Eye (tissue), 1 donor: Measurements from ENCODE around the gene CDC123.
"Not testable (repeated sequence)": the region's sequence is repeated elsewhere in the genome, so short reads cannot be mapped to it uniquely, and the experiment has no call there.

Experiments
- DNase-seq: peaks from one replicate; pipeline ENCODE4 v3.0.0-alpha.2; 2015

CDC123 gene, protein sequence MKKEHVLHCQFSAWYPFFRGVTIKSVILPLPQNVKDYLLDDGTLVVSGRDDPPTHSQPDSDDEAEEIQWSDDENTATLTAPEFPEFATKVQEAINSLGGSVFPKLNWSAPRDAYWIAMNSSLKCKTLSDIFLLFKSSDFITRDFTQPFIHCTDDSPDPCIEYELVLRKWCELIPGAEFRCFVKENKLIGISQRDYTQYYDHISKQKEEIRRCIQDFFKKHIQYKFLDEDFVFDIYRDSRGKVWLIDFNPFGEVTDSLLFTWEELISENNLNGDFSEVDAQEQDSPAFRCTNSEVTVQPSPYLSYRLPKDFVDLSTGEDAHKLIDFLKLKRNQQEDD

DNA sequence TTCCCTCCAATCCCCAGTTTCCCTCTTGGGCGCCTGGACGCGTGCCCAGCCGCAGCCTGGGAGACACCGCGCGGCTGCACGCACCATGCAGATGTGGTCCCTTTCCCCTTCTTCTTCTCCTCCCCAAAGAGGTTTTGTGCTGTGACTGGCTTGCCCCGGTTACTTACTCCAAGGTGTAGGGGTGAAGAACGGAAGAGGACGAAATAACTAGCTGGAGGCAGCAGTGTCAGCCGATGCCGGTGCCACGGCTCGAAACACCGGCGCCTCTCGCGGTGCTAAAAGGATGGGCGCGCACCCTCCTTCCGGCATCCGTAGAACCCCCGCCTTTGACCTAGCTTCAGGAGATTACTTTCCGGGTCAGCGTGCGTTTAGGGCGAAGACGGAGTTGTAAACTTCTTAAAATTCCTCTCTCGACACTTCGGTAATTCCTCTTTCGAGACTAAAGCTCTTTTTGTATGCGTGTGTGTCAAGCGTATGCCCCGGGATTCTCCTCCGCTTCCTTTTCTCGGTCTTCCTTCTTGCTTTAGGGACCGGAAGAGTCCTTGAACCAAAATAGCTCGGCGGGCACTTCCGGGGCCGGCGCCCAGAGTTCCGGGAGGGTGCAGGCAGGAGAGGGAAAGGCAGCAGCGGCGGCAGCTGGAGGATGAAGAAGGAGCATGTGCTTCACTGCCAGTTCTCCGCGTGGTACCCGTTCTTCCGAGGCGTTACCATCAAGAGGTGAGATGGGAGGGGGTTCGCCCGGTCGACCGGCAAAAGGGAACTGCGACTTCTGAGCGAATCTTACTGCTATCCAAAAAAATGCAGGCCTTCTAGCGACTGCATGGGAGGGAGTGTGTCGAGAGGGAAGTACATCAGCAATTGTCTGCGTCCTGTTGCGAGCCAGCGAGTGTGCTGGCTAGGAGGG, at the start of gene CDC123, which contains the start of gene NUDT5:
Gene CDC123, plus strand, starts transcription at position 586 of the 904 bp plus-strand sequence. Its CDS starts 58 bp downstream, at position 644.
Gene NUDT5, minus strand, starts transcription at position 289 of the 904 bp plus-strand sequence. CDS start 9,600 bp downstream, outside the sequence.
- peak; percentile 97 for DNase-seq

DNA sequence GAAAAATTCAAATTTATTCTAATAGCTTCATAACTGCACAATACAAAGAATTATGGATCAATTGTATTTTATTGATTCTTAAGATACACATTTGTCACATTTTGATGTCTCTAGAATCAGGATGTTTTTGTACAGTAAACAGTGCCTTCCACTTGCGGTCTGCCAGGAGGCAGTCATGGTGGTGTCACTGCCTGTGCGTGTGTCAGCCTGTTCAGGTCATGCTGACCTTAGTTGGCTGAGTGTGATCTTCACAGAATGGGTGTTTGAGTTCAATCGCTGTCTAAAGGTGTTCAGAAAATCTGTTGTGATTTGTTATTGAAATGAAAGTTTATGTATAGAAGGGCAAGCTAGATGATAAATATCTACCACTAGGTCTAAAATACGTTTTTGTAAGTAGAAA, 45.8 kb upstream of the CDC123 start:
- DNase-seq, result no peak

DNA sequence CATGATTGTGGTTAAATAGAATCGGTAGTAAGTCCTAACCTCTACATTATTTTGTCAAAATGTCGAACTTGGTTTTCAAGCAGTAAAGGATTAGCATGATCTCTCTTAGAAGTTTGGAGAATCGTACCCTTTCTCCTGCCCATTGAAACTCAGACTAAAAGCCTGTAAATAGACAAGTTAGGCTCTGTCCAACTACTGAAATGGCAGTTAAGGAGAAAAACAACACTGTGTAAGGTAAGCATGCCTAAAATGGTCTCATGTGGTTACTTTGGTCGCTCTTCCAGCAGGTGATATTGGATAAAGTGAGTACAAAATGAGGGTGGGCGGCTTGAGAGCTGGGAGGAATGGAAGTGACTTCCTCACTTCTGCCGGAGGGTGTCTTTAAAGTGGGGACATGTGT, 41.5 kb upstream of the CDC123 start:
- no peak for DNase-seq

DNA sequence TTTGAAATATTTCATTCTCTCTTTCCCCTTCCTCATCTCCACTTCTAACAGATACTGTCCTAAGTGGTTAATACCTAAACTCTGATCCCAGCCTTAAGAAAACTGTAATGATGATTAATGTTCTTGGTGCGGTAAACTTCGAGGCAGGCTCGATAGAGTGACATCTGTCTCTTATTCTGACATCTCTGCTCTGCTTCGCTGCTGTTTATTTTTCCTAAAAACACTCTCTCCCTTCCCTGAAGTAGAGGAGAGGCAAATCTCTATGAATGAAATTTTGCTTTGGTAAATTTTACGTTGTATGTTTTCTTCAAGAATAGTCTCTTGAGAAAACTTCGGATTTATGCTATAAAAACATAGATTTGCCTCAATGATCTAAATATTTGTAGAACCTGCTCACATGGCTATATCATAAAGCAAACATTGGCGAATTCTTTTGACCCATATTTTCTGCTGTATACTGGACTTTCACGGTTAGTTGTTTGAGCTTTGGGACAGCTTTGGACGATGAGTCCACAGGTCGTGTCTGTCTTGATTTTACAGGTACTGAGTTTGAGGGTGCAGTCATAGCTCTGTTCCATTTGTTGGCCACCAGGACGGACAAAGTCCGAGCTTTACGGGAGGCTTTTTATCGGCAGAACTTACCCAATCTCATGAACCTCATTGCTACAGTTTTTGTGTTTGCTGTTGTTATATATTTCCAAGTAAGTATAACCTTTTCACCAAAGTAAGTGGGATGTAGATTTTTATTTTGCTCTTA, 39.4 kb upstream of the CDC123 start:
- DNase-seq, result no peak

DNA sequence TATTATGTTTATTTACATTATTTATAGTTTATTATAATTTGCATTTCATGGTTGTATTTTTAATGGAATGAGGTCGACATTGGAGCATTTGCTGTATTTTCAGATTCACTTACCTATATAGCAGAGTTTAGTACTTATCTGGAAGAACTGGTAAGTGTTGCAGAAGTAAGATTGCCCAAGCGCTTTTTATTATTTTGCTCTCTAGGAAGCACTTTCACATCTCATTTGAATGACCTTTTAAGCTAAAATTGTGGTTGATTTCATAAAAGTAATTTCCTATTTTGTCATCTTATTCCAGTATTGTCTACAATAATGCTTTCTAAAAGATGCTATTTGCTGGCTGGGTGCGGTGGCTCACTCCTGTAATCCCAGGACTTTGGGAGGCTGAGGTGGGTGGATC, 37.9 kb upstream of the CDC123 start:
- no peak for DNase-seq

DNA sequence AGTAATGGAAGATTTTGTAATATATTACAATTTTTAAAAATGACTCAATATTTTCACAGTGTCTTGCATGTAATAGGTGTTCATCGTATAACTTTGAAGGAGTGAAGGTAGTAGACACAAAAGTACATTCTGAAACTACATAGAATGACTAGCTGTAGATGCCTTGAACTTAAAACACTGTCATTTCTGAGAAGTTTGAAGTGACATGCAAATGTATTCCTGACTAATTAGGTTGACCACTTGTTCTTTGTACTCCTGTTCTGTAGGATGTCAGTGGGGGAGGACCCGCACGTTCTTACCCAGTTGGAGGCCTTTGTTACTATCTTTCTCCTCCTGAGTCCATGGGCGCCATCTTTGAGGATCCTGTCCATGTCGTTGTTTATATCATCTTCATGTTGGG, 35.3 kb upstream of the CDC123 start:
- DNase-seq, result no peak

DNA sequence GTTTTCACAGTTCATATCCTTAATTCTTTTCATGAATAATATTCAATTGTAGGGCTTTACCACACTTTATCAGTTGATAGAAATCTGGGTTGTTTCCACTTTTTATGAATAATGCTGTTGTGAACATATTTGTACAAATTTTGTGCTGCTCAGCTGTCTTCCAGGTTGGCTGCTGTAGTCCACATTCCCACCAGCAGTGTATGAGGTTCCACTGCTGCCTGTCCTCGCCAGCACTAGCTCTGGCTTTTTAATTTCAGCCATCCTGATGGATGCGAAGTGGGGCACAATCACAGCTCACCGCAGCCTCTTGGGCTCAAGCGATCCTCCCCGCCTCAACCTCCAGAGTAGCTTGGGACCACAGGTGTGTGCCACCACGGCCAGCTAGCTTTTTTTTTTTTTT, 33.1 kb upstream of the CDC123 start:
- DNase-seq, result no peak

DNA sequence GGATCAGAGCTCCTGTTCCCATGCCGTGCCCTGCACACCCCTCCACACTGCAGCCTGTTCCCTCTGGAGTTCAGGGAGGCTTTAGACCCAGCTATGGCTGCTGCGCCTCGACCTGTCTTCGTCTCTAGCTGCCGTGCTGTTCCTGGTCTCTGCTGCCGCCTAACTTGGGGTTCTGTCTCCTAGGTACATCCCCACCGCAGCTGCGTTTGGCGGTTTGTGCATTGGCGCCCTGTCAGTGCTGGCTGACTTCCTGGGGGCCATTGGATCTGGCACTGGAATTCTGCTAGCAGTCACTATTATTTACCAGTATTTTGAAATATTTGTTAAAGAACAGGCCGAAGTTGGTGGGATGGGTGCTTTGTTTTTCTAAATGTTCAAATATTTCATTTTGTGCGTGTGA, 31.9 kb upstream of the CDC123 start:
- no peak for DNase-seq

DNA sequence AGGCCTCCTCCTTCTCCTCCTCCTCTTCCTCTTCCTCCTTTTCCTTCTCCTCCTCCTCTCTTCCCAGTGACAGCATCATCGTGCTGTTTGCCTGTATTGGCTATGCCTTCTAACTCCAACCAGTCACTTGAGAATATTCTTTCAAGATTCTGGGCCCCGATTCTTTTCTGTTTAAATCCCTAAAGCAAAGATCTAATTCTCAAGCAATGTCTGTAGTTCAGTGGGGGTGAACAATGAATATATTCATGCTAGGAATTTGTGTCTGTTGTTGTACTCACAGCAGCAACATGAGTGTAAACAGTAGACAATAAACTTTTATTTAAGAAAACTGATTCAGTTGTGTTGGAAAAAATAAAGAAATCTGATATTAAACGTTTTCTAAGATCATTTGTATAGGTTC, 31.0 kb upstream of the CDC123 start:
- no peak for DNase-seq

DNA sequence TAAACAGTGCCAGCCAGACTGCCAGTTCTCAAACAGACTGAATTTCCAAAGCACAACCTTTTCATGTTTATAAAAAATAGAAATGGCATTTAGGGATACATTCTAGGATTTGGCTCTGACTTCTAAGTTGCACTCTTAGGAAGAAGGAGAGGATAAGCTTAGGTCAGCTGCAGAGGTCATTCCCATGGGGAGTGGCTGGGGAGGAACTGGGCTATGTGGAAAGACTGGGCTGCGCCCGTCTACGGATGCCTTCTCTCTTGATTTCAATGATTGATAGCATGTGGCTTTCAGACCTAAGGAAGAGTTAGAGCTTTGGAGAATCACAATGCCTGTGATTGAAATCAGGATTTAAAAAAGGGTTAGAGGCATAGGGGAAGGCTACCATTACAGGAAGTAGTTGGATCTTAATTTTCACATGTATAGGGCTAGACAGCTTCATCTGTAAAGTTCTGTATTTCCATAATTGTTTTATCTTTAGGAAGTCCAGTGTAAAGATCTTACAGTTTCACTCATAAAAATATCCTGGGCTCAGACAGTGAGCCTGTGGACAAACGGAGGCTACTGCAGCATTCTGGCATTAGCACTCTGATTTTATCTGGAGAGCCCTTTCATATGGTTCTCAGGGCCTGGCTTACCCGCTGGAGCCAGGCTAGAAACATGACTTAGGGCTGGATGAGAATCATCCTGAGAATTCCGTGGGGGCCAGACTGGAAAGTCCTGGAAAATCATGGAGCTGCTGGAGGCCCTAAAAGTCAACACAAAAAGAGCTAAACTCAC, 29.8 kb upstream of the CDC123 start:
- no peak for DNase-seq

DNA sequence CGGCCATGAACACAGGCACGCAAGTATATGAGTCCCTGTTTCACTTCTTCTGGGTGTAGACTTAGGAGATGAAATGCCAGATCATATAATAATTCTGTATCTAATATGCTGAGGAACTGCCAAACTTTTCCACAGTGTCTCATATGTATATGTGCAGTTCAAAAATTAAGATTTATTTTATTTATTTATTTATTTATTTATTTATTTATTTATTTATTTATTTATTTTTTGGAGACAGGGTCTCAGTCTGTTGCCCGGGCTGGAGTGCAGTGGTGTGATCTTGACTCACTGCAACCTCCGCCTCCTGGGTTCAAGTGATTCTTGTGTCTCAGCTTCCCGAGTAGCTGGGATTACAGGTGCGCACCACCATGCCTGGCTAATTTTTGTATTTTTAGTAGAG, 24.5 kb upstream of the CDC123 start:
- DNase-seq, result not testable (repeated sequence)

DNA sequence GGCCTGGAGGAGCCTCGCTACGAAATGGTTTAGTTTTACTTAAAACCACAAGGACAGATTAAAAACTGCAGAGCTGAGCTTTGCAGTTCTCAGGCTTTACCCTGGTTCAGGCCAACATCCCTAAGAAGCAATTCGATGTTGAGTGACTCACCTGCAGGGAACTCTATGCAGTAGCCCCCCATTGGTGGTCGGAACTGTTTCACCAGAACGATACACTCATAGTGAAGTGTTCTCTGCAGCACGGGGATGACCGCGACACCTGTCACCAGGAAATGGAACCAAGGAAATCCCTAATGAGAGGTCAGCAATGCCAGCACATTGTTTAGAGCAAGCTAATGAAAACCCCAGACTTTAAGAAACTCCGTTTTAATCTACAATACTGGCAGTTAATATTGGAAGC, 18.3 kb upstream of the CDC123 start:
- no peak for DNase-seq

DNA sequence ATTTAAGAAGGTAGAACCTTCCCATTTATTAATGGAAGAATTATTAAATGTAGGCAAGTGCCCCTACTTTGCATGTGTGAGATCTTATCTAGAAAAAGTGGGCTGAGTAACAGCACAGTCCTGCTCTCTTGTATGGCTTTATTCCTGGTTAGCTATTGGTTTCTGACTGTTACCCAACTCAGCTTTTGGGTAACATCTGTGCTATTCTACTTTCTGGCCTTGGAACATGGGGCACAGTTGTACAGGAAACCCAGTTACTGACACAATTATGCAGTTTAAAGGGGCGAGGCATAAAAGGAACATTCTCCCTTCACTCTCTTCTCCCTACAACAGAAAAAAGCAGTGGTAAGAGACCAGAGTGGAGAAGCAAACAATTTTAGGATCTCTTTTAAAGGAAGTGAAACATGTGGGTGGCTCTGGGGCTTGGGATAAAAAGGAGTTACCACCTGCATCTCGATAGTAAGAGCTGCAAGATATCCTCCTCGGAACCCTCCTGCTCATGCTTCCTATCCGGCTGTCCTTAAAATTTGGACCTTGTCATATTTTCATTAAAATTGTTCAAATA, 16.3 kb upstream of the CDC123 start:
- no peak for DNase-seq

DNA sequence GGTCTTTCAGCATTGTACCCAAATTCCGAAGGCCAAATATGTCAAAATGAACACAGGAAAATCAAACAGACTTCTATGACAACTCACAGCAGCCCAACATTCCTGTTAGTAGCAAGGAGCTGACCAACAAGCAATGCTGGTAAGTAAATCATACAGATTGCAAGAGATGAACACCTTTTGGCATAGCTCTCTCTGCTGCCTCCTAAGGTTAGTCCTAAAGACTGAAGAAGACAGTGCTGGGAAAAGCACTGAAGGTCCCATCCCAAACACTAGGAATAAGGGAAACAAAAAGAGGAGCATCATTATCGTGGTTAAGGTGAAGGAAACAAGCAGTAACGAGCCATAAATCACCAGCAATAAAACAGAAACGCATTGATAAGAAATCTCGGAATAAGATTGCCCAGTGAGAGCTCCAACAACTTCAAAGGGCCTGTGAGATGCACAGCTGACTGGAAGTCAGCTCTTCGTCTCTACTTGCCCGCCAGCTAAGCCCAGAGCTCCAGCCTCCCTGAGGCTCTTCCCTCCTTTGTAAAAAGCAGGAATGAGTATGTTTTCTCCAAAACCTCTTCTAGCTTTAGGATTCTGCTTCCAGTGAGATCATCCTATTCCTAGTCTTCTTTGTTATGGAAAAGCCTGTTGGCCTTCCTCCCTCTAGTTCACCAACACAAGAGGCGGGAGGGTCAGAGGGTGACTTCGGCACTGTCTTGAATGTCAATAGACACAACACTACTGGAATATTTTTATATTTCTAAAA, 15.6 kb upstream of the CDC123 start:
- DNase-seq, result no peak

DNA sequence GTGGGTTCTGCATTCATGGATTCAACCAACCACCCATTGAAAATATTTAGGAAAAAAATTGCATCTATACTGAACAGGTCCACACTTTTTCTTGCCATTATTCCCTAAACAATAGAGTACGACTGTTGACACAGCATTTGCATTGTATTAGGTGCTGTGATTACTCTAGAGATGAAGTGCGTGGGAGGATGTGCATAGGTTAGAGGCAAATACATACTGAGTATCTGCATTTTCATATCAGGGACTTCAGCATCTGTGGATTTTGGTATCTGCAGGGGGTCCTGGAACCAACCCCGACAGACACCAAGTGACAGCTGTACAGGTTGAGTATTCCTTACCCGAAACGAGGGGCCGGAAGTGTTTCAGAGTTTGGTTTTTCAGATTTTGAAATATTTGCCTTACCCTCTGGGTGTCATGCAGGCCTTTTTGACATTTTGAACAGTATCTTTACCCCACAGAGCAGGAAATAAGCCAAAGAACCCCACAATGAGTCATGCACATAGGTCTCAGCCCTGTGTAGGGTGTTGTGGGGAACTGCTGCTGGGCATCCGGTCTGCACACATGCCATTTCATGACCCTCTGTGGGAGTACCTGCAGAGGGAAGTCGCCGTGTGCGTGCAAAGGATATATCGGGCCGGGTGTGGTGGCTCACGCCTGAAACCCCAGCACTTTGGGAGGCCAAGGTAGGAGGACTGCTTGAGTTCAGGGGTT, 14.8 kb upstream of the CDC123 start:
- DNase-seq, result no peak

DNA sequence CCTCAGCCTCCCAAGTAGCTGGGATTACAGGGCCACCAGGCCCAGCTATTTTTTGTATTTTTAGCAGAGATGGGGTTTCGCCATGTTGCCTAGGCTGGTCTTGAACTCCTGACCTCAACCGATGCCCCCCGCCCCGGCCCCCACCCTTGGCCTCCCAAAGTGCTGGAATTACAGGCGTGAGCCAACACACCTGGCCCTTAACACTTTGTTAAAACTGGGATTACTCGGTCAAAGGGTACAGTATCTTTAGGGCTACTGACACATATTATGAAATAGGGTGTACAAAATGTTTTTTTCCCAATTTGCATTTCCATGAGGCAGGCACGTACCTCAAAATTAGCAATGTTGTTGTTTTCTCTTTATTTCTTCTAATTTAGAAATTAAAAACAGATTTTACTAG, 11.8 kb upstream of the CDC123 start:
- no peak for DNase-seq

DNA sequence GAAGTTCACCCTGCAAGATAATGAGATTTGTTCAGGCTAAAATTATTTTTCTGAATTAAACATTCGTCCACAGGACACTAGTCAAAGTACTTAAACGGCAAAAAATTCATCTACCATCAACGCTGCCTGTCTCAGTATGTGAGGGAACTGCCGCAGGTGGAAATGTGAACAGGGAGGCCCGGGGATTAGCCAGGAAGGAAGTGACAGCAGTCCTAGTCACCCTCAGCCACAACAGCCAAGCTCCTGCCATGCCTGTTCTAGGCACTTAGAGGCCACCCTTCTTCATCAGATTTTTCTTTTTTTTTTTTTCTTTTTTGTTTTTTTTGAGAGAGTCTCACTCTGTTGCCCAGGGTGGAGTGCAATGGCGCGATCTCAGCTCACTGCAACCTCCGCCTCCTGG, 9.7 kb upstream of the CDC123 start:
- DNase-seq, result no peak

DNA sequence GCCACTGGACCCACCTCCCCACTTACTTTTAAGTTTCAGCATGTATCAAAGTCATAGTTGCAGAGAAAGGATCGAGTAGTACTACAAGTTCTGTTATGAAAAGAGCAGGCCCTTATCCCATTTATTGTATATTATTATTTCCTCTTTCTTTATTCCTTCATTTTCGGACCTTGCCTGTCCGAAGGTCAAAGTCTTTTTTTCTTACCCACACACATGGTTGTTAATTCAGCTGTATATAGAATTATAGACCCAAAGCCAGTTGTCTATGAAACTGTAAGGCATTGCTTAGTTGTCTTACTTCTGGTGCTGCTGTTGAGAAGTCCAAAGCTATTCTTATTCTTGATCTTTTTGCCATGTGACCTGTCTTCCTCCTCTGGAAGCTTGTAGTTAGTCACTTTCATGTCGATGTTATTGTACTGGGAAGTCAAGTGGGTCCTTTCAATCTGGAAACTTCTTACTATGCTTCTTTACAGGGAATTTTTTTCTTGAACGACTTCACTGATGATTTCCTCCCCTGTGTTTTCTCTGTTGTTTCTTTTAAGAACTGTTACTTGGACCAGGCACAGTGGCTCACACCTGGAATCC, 8.6 kb upstream of the CDC123 start:
- no peak for DNase-seq

DNA sequence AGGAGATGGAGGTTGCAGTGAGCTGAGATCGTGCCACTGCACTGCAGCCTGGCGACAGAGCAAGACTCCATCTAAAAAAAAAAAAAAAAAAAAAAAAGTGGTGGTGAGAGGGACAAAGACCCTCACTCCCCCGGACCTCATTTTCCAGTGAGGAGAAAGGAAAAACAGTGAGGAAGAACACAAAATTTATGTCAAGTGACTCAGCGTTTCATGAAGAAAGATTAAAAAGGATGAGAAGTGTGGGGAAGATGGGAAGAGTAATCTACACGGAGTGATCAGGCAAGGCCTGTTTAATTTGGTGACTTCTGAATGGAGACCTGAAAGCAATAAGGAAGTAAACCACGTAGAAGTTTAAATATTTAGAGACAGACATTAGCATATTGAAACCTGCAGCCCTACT, 7.3 kb upstream of the CDC123 start:
- DNase-seq, result no peak

DNA sequence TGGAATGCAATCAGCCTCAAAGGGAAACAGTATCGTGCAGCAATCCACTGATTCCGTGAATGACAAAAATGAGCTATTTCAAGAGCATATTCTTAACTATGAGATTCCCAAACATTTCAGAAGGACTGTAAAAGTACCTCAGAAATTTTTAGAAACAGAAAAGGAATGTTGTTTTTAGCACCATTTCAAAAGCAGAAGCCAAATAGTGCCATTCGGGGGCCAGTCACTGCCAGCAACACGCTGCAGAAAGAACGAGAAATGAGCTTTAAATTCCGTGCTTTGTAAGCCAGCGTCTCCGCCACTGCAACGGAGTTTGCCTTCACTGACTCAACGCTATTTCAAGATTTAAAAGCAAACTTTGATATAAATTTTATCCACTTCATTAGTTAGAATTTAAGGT, 6.6 kb upstream of the CDC123 start:
- no peak for DNase-seq
